K562 (cell line): ENCODE results near the gene ADARB2. TPM values are rescaled to one million over a fixed set of nuclear protein-coding genes. Genes with fewer than 3 reads are reported as not detected.

Source experiments
- NFXL1 ChIP-seq: fragments of 450-650 bp; formaldehyde crosslinking; IDR thresholded peaks from 2 replicates; pipeline ENCODE4 v1.4.0; 2021; ENCODE audit warnings: mild to moderate bottlenecking
- NUFIP1 ChIP-seq: fragments of 450-650 bp; IDR thresholded peaks from 2 replicates; pipeline ENCODE4 v1.6.1; 2018; ENCODE audit not compliant: partially characterized antibody
- POLR2AphosphoS5 ChIP-seq: IDR thresholded peaks from 2 replicates; pipeline ENCODE4 v1.6.1; 2011; ENCODE audit warnings: mild to moderate bottlenecking, low read depth, low read length, moderate library complexity; ENCODE audit not compliant: control insufficient read depth, insufficient read depth
- RFX7 ChIP-seq: fragments of 250-450 bp; sonication (Bioruptor Pico); IDR thresholded peaks from 2 replicates; pipeline ENCODE4 v1.5.1; 2021; ENCODE audit warnings: mild to moderate bottlenecking
- STAT5B ChIP-seq: fragments of 250-450 bp; sonication (Bioruptor Pico); IDR thresholded peaks from 2 replicates; pipeline ENCODE4 v1.8.0; 2021; ENCODE audit warnings: mild to moderate bottlenecking, inconsistent platforms
- TCF3 ChIP-seq: sonication (generic); formaldehyde crosslinking; IDR thresholded peaks from 2 replicates; pipeline ENCODE4 v1.4.0; 2020; ENCODE audit warnings: mild to moderate bottlenecking, missing genetic modification reagents
- polyA plus RNA-seq, 8 experiments: library from polyadenylated mRNA; depleted of rRNA in 4 of 8; stranded (reverse) in 5 of 8; unstranded in 3 of 8; fragments of >200 nt; fragmentation: Nextera tagmentation in 2 of 8; fragmentation: Illumina TruSeq in 1 of 8; extraction: Ambion mirVana in 2 of 8; extraction: Trizol in 1 of 8; gene quantifications; 2 replicates each; pipeline versions ENCODE4 v1.2.1 to v1.2.3, GENCODE V29; 2011 to 2014; ENCODE audit warnings: inconsistent platforms in 1 of 8, missing spikeins in 1 of 8
- total RNA-seq, 7 experiments: library from RNA; depleted of rRNA in 6 of 7; stranded (reverse); fragments of >200 nt in 6 of 7; fragmentation: Illumina TruSeq in 2 of 7; extraction: Trizol in 2 of 7; gene quantifications; 2 replicates each; pipeline versions ENCODE4 v1.2.1 to v1.2.3, GENCODE V29; 2011 to 2021; ENCODE audit warnings: low replicate concordance in 1 of 7
- TF ChIP-seq, protein P1 (sequence below): sonication (generic); formaldehyde crosslinking; IDR thresholded peaks from 2 replicates; pipeline ENCODE4 v1.8.0; 2023; ENCODE audit warnings: mild to moderate bottlenecking, missing genetic modification reagents
- TF ChIP-seq, protein P2 (sequence below): sonication (generic); formaldehyde crosslinking; IDR thresholded peaks from 2 replicates; pipeline ENCODE4 v1.8.1; 2022; ENCODE audit warnings: missing genetic modification reagents
- TF ChIP-seq, protein P3 (sequence below): fragments of 450-650 bp; formaldehyde crosslinking; IDR thresholded peaks from 2 replicates; pipeline ENCODE4 v1.4.0; 2020; ENCODE audit warnings: mild to moderate bottlenecking, moderate library complexity

ADARB2 gene
- total and polyA plus RNA-seq, 9 of the 15 experiments (the other 6 are each of a cell fraction or from before 2014, with no cell fraction given), result not detected

DNA sequence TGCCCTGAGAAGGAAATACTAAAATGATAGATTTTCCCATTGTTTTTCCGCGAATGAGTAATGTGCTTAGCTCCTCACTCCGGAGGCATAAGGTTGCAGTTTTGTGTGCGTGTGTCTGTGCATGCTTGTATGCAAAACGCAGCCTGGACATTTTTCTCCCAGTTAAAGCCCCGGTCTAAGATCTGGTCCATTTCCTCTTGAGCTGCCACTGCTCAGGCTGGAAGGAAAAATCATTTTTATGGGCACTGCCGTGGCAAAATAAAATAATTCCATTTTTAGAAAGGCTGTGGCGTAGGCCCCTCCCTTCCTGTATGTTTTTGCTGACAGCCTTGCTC lies 420.5 kb downstream of the ADARB2 start (continued):
- TF ChIP-seq, protein P1, sequence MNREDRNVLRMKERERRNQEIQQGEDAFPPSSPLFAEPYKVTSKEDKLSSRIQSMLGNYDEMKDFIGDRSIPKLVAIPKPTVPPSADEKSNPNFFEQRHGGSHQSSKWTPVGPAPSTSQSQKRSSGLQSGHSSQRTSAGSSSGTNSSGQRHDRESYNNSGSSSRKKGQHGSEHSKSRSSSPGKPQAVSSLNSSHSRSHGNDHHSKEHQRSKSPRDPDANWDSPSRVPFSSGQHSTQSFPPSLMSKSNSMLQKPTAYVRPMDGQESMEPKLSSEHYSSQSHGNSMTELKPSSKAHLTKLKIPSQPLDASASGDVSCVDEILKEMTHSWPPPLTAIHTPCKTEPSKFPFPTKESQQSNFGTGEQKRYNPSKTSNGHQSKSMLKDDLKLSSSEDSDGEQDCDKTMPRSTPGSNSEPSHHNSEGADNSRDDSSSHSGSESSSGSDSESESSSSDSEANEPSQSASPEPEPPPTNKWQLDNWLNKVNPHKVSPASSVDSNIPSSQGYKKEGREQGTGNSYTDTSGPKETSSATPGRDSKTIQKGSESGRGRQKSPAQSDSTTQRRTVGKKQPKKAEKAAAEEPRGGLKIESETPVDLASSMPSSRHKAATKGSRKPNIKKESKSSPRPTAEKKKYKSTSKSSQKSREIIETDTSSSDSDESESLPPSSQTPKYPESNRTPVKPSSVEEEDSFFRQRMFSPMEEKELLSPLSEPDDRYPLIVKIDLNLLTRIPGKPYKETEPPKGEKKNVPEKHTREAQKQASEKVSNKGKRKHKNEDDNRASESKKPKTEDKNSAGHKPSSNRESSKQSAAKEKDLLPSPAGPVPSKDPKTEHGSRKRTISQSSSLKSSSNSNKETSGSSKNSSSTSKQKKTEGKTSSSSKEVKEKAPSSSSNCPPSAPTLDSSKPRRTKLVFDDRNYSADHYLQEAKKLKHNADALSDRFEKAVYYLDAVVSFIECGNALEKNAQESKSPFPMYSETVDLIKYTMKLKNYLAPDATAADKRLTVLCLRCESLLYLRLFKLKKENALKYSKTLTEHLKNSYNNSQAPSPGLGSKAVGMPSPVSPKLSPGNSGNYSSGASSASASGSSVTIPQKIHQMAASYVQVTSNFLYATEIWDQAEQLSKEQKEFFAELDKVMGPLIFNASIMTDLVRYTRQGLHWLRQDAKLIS, result no peak
- no peak for TF ChIP-seq TCF3 (CRISPR knock-in tag)
- no peak for TF ChIP-seq RFX7
- TF ChIP-seq, protein P2, sequence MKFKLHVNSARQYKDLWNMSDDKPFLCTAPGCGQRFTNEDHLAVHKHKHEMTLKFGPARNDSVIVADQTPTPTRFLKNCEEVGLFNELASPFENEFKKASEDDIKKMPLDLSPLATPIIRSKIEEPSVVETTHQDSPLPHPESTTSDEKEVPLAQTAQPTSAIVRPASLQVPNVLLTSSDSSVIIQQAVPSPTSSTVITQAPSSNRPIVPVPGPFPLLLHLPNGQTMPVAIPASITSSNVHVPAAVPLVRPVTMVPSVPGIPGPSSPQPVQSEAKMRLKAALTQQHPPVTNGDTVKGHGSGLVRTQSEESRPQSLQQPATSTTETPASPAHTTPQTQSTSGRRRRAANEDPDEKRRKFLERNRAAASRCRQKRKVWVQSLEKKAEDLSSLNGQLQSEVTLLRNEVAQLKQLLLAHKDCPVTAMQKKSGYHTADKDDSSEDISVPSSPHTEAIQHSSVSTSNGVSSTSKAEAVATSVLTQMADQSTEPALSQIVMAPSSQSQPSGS, result no peak
- TF ChIP-seq STAT5B, result no peak
- TF ChIP-seq NFXL1 (CRISPR knock-in tag), result no peak
- no peak for TF ChIP-seq NUFIP1
- no peak for TF ChIP-seq POLR2AphosphoS5
- TF ChIP-seq, protein P3, sequence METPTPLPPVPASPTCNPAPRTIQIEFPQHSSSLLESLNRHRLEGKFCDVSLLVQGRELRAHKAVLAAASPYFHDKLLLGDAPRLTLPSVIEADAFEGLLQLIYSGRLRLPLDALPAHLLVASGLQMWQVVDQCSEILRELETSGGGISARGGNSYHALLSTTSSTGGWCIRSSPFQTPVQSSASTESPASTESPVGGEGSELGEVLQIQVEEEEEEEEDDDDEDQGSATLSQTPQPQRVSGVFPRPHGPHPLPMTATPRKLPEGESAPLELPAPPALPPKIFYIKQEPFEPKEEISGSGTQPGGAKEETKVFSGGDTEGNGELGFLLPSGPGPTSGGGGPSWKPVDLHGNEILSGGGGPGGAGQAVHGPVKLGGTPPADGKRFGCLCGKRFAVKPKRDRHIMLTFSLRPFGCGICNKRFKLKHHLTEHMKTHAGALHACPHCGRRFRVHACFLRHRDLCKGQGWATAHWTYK, result no peak
